ENCODE data around the gene CRACR2B.

DNA sequence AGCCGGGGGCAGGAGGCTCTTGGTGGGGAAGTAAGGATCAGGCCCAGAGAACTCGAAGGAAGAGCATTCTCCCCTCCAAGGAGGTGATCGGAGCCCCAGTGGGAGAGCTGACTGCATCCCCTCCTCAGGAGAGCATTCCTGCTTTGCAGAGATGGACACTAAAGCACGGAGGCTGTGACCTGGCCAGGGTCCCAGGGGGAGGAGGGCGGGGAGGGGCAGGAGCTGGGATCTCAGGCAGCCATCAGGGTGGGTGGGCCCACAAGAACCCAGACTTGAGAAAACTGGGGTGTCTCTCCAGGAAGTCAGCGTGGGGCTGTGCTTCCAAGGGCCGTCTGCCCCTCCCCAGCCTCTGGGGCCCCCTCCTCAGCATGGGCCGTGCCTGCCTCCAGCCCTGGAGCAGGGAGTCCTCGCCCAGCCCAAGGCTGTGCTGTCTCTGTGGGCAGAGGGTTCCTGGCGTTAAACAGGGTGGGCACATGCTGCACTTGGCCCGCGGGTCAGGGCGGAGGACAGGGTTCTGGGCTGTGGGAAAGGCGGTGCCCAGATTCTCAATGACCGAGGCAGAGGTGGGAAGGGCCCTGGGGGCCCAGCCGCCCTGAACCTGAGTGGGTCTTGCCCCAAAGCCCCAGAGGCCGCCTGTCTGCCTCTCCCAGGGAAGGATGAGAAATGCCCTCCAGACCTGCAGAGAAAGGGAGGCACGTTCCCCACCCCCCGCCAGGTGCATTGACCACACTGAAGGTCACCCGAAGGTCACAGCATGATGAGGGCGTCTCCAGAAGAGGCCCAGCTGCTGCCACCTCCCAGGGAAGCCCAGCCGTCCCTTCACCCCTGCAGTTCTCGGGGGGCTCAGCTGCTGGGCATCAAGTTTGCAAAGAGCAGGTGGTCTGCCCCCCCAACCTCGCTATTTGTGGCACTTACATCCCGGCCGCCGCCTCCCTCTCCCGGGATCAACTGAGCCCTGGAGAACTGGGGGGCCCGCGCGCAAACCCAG is 38.5 kb upstream of the CRACR2B start:
- TF ChIP-seq, protein P1, sequence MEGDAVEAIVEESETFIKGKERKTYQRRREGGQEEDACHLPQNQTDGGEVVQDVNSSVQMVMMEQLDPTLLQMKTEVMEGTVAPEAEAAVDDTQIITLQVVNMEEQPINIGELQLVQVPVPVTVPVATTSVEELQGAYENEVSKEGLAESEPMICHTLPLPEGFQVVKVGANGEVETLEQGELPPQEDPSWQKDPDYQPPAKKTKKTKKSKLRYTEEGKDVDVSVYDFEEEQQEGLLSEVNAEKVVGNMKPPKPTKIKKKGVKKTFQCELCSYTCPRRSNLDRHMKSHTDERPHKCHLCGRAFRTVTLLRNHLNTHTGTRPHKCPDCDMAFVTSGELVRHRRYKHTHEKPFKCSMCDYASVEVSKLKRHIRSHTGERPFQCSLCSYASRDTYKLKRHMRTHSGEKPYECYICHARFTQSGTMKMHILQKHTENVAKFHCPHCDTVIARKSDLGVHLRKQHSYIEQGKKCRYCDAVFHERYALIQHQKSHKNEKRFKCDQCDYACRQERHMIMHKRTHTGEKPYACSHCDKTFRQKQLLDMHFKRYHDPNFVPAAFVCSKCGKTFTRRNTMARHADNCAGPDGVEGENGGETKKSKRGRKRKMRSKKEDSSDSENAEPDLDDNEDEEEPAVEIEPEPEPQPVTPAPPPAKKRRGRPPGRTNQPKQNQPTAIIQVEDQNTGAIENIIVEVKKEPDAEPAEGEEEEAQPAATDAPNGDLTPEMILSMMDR (IDR thresholded peaks at IDR 0.05) = no peak
- TF ChIP-seq POLR2A (IDR thresholded peaks at IDR 0.05) = no peak

All from uterus (tissue), 2 donors.